ENCODE results near the gene APRT. TPM values are rescaled to one million over a fixed set of nuclear protein-coding genes. Genes with fewer than 3 reads are reported as not detected.

The APRT gene
- total and polyA plus RNA-seq, 2 of the 8 experiments (the other 6 are each of a cell fraction or from before 2014, with no cell fraction given), result 221 to 267 TPM

DNA sequence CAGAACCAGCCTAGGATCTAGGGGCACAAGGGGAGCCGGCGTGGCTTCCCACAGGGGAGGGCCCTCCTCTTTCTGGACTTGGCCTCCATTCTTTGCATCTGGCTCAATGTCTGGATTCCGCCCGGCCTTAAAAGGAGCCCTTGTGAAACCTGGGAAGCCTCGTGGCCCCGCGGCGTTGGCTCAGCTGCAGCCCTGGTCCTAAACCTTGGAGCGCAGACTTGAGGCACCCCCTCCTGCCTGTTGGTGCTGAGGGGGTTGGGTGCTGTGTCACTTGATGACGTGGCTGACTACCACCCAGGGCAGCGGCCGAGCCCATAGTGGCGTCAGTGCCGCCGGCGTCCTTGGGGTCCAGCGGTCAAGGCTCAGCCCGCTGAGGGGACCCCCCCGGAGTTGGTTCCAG lies 49.6 kb upstream of the APRT start:
- no peak overlapping the region for H3K14ac ChIP-seq (ENCODE audit: insufficient read length)
- no peaks in the 10 kb centered on the region; the same call in 1 of the 2 replicates for H3K23me2 ChIP-seq (ENCODE audit: low read depth, low read length)
- H3K9ac ChIP-seq (replicated peaks in 1 of 4; ENCODE audit: extremely low read depth in 1 of 4, low read depth in 3 of 4, low read length in 3 of 4), result no peak overlapping the region
- H3K9me3 ChIP-seq (ENCODE audit: insufficient read depth in 2 of 2, low read depth in 1 of 2, low read length in 1 of 2), result no peaks in the 10 kb centered on the region
- no peak overlapping the region; the same call in 1 of the 2 replicates for H4K8ac ChIP-seq (ENCODE audit: extremely low read depth, insufficient read depth, low read length)
- H3K23ac ChIP-seq (ENCODE audit: insufficient read length), result no peak overlapping the region
- FAIRE-seq (no peak), DNase-seq (ENCODE audit: low read depth in 1 of 2, low spot score in 2 of 2) (no peak)
- POLR2A ChIA-PET (ENCODE audit: partially characterized antibody), result interaction anchor here (2.0 kb wide), 1 partner anchor 12 kb away, joined by 4 read pairs; no protein-coding TSS in a partner anchor
- WGBS, 2 experiments (ENCODE audit: extremely low coverage in 1 of 2, insufficient coverage in 1 of 2, insufficient read length in 1 of 2, insufficient replicate concordance in 2 of 2, low coverage in 1 of 2, low lambda C conversion rate in 2 of 2, missing lambda C conversion rate in 1 of 2), result 92% methylated on average over 19 of the region's 19 CpGs; no CpG with 5 or more reads in 1 of the 2 experiments
- no peak overlapping the region for H2BK5ac ChIP-seq (ENCODE audit: low read depth, low read length)
- no peaks in the 10 kb centered on the region for H3K27me3 ChIP-seq (replicated peaks in 1 of 4; ENCODE audit: control insufficient read depth in 3 of 4, extremely low read depth in 1 of 4, insufficient read depth in 3 of 4, low read length in 3 of 4)
- H3K18ac ChIP-seq (ENCODE audit: extremely low read depth, low read length), result no peak overlapping the region
- peaks cover 3 to 4% of the 10 kb centered on the region in 2 experiments for H4K20me1 ChIP-seq (replicated peaks in 1 of 2; ENCODE audit: control insufficient read depth in 1 of 2, insufficient read depth in 2 of 2, low read length in 2 of 2)
- H3K56ac ChIP-seq (replicated peaks; ENCODE audit: insufficient read length, low read depth, low read length), result no peak overlapping the region
- H3K36me3 ChIP-seq (ENCODE audit: control insufficient read depth in 2 of 4, insufficient read depth in 4 of 4, low read length in 3 of 4), result peaks cover 11 to 21% (median 15%) of the 10 kb centered on the region in 4 experiments
- H4K5ac ChIP-seq (ENCODE audit: insufficient read length, low read depth, low read length), result no peak overlapping the region
- CTCF ChIA-PET (ENCODE audit: partially characterized antibody), result no interaction called here
- peaks cover 4% of the 10 kb centered on the region; the same call in 1 of the 2 replicates for H3K79me1 ChIP-seq (ENCODE audit: low read depth, low read length)
- H4K91ac ChIP-seq (replicated peaks; ENCODE audit: insufficient read length, low read length), result no peak overlapping the region
- H2BK15ac ChIP-seq (ENCODE audit: low read length), result no peak overlapping the region
- H2AK5ac ChIP-seq (ENCODE audit: low read depth, low read length), result no peak overlapping the region
- H3K4me1 ChIP-seq (replicated peaks in 1 of 4; ENCODE audit: control insufficient read depth in 3 of 4, insufficient read depth in 4 of 4, low read length in 3 of 4), result no peaks in the 10 kb centered on the region; a peak in 1 of 7 replicates
- no peak overlapping the region for H2BK12ac ChIP-seq (ENCODE audit: low read depth, low read length)
- H2BK20ac ChIP-seq (ENCODE audit: low read length), result no peak overlapping the region
- TF ChIP-seq MAFK (IDR thresholded peaks at IDR 0.05; ENCODE audit: low read depth, low read length) (no peak), SP4 (IDR thresholded peaks at IDR 0.05; ENCODE audit: low read length) (no peak), KDM5A (IDR thresholded peaks at IDR 0.05; ENCODE audit: low read length) (no peak), RXRA (IDR thresholded peaks at IDR 0.05; ENCODE audit: insufficient read depth, low read depth, low read length) (no peak), SRF (IDR thresholded peaks at IDR 0.05; ENCODE audit: low read depth, low read length) (no peak), BACH1 (IDR thresholded peaks at IDR 0.05; ENCODE audit: low read length) (no peak), SIRT6 (IDR thresholded peaks at IDR 0.05; ENCODE audit: low read length) (no peak), CBX8 (IDR thresholded peaks at IDR 0.05; ENCODE audit: borderline replicate concordance, low read depth, low read length) (no peak), CREB1 (IDR thresholded peaks at IDR 0.05) (no peak), POLR2A (IDR thresholded peaks at IDR 0.05; ENCODE audit: control extremely low read depth in 1 of 2, low read depth in 2 of 2, low read length in 2 of 2) (no peak), FOSL1 (IDR thresholded peaks at IDR 0.05; ENCODE audit: insufficient read depth, low read depth, low read length) (no peak)
- TF ChIP-seq, protein P1, sequence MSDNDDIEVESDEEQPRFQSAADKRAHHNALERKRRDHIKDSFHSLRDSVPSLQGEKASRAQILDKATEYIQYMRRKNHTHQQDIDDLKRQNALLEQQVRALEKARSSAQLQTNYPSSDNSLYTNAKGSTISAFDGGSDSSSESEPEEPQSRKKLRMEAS (IDR thresholded peaks at IDR 0.05), result no peak
- H2AFZ ChIP-seq (ENCODE audit: low read length), result no peak overlapping the region
- H3K4ac ChIP-seq (replicated peaks; ENCODE audit: insufficient read length, low read depth, low read length), result no peak overlapping the region
- no peak overlapping the region for H2BK120ac ChIP-seq (replicated peaks; ENCODE audit: low read depth, low read length)
- H3K4me2 ChIP-seq (ENCODE audit: insufficient read depth in 1 of 2, low read depth in 2 of 2, low read length in 2 of 2), result no peak overlapping the region
- H3K27ac ChIP-seq (ENCODE audit: low read depth, low read length), result no peak overlapping the region
- H3K4me3 ChIP-seq (ENCODE audit: extremely low read depth in 1 of 4, insufficient read depth in 2 of 4, low read depth in 3 of 4, low read length in 4 of 4), result no peak overlapping the region
- H3K79me2 ChIP-seq (ENCODE audit: control insufficient read depth in 1 of 2, insufficient read depth in 2 of 2, low read length in 2 of 2), result peaks cover 0 to 12% of the 10 kb centered on the region in 2 experiments; a peak in 1 of 4 replicates

Data from H1 (cell line).